HepG2 (cell line): ENCODE measurements around the gene ABCD4.

Source experiments
- KAT8 ChIP-seq: IDR thresholded peaks from 2 replicates; pipeline ENCODE4 v1.6.1; 2016; ENCODE audit warnings: missing genetic modification reagents, missing compliant biosample characterization
- ZNF776 ChIP-seq: sonication (generic); formaldehyde crosslinking; IDR thresholded peaks from 2 replicates; pipeline ENCODE4 v1.4.0; 2020; ENCODE audit warnings: mild to moderate bottlenecking, missing genetic modification reagents

- no peak for TF ChIP-seq KAT8 (CRISPR knock-in tag)
- no peak for TF ChIP-seq ZNF776
Observed at GRCh38 chr14:74347795-74348100, 45.0 kb upstream of the ABCD4 start.
